ENCODE measurements around the gene RAB40A. TPM values are rescaled to one million over a fixed set of nuclear protein-coding genes. Genes with fewer than 3 reads are reported as not detected.

The RAB40A gene
- total and polyA plus RNA-seq, 10 of the 15 experiments (the other 5 are each of a cell fraction or from before 2014, with no cell fraction given) = 0.10 to 0.42 (median 0.26) TPM

DNA sequence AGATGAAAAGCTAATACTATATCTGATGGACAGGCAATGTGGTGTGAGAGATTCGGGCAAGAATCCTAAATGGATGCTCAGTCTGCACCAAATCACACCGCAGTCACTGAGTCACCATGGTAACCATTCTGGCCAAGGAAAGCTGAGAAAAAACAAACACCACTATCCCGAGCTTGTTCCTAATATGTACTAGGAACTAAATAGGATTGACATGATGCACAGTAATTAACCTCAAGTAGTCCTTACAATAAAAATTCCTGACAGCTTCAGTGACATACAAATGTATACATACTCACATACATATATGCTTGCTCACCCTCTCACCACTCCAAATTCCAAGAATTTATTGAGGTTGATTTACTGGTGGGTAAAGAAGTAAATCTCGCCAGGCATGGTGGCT, 1.1 kb upstream of the RAB40A start:
- WGBS (ENCODE audit: insufficient coverage, insufficient replicate concordance, low lambda C conversion rate, missing lambda C conversion rate) = 40% methylated on average over 4 of the region's 4 CpGs
- intact Hi-C loops (cut with micrococcal nuclease; ENCODE audit: unreplicated experiment) (no loop called here), in situ Hi-C loops (cut with MboI) (no loop called here)
- FAIRE-seq (no peak), ATAC-seq (no peak), DNase-seq (ENCODE audit: low read depth, low spot score) (no peak)
- no peak overlapping the region for H3K27ac ChIP-seq (ENCODE audit: control insufficient read depth, insufficient read depth)
- no peak overlapping the region for H2AFZ ChIP-seq (ENCODE audit: control insufficient read depth, low read depth, low read length)
- H3K9ac ChIP-seq (ENCODE audit: control insufficient read depth, insufficient read depth, low read length) = no peak overlapping the region
- RAD21 ChIA-PET (ENCODE audit: unreplicated experiment) = no interaction called here
- H3K79me2 ChIP-seq (ENCODE audit: control insufficient read depth, insufficient read depth, low read length) = no peaks in the 10 kb centered on the region
- H3K4me1 ChIP-seq (ENCODE audit: control insufficient read depth, insufficient read depth, low read length) = no peaks in the 10 kb centered on the region
- no peak overlapping the region for H3K4me2 ChIP-seq (ENCODE audit: control insufficient read depth, insufficient read depth)
- no TSS peak for BruUV-seq (replicated peaks)
- no peaks in the 10 kb centered on the region for H4K20me1 ChIP-seq (ENCODE audit: control insufficient read depth, insufficient read depth)
- no peak overlapping the region for H3K4me3 ChIP-seq
- H3K36me3 ChIP-seq (ENCODE audit: control insufficient read depth in 2 of 2, insufficient read depth in 2 of 2, low read length in 1 of 2) = no peaks in the 10 kb centered on the region
- POLR2A ChIA-PET = no interaction called here
- SMC1A ChIA-PET (ENCODE audit: uncharacterized antibody, unreplicated experiment) = interaction anchor here (1.5 kb wide), 1 partner anchor 13 kb away, joined by 4 read pairs; no protein-coding TSS in a partner anchor
- CTCF ChIA-PET = interaction anchor here (0.9 to 1.3 kb wide), 3 partner anchors 13 to 22 kb away, joined by 3 to 5 read pairs (median 3); no protein-coding TSS in a partner anchor
- H3K27me3 ChIP-seq (replicated peaks in 1 of 2; ENCODE audit: control insufficient read depth in 2 of 2, insufficient read depth in 2 of 2, low read length in 1 of 2) = no peaks in the 10 kb centered on the region
- H3K9me3 ChIP-seq (replicated peaks; ENCODE audit: control insufficient read depth, insufficient read depth, low read length) = no peaks in the 10 kb centered on the region
- TF ChIP-seq ZSCAN29 (IDR thresholded peaks at IDR 0.05) (no peak), JUND (IDR thresholded peaks at IDR 0.05; ENCODE audit: low read depth, low read length) (no peak), KLF5 (IDR thresholded peaks at IDR 0.05; ENCODE audit: partially characterized antibody) (no peak), NR2F1 (conservative IDR thresholded peaks at IDR 0.05) (no peak), RFX5 (IDR thresholded peaks at IDR 0.05; ENCODE audit: low read depth, low read length) (no peak)
- TF ChIP-seq, protein P1, sequence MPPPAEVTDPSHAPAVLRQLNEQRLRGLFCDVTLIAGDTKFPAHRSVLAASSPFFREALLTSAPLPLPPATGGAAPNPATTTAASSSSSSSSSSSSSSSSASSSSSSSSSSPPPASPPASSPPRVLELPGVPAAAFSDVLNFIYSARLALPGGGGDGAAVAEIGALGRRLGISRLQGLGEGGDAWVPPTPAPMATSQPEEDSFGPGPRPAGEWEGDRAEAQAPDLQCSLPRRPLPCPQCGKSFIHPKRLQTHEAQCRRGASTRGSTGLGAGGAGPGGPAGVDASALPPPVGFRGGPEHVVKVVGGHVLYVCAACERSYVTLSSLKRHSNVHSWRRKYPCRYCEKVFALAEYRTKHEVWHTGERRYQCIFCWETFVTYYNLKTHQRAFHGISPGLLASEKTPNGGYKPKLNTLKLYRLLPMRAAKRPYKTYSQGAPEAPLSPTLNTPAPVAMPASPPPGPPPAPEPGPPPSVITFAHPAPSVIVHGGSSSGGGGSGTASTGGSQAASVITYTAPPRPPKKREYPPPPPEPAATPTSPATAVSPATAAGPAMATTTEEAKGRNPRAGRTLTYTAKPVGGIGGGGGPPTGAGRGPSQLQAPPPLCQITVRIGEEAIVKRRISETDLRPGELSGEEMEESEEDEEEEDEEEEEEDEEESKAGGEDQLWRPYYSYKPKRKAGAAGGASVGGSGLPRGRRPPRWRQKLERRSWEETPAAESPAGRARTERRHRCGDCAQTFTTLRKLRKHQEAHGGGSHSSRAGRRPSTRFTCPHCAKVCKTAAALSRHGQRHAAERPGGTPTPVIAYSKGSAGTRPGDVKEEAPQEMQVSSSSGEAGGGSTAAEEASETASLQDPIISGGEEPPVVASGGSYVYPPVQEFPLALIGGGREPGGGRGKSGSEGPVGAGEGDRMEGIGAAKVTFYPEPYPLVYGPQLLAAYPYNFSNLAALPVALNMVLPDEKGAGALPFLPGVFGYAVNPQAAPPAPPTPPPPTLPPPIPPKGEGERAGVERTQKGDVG (CRISPR knock-in tag; IDR thresholded peaks at IDR 0.05) = no peak
- TF ChIP-seq, protein P2, sequence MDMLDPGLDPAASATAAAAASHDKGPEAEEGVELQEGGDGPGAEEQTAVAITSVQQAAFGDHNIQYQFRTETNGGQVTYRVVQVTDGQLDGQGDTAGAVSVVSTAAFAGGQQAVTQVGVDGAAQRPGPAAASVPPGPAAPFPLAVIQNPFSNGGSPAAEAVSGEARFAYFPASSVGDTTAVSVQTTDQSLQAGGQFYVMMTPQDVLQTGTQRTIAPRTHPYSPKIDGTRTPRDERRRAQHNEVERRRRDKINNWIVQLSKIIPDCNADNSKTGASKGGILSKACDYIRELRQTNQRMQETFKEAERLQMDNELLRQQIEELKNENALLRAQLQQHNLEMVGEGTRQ (IDR thresholded peaks at IDR 0.05; ENCODE audit: borderline replicate concordance, low read depth, low read length) = no peak

Data from GM12878 (cell line).